ENCODE data around the gene CCDC102A. TPM values are rescaled to one million over a fixed set of nuclear protein-coding genes. Genes with fewer than 3 reads are reported as not detected.

CCDC102A gene
- total and polyA plus RNA-seq, 10 of the 15 experiments (the other 5 are each of a cell fraction or from before 2014, with no cell fraction given): 0.03 to 5.9 (median 2.4) TPM

DNA sequence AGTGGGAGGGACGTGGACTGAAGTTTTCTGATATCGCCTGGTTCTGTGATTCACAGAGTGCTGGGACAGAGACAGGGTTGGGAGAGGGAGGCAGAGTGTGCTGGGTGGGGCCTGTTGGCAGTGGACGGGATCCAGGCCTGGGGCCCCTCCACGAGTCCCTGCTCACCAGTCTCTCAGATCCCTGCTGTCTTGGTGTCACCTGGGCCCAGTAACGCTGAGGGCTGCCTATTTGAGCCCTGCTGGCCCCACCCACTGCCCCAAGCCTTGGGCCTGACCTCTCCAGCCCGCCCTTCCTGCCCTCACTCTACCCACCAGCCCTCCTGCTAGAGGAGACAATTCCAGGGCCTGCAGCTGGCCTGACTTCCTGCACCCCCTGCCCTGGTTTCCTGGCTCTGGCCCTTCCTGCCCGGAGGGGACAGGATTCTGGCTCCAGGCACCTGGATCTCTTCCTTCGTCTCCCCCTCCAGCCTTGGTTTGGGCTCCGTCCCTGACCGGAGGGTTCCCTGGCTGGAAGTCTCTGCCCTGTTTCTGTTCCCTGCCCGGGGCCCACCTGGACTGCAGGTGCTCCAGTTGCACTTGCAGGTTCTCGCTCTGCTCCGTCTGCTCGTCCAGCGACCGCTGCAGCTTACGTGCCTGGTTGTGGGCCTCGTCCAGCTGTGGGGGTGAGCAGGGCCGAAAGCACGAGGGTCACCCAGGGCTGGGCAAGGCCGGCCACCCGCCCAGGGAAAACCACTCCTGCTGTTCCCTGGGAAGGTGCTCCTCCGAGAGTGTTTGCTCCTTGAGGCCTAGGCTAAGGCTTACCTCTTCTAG lies 21.4 kb downstream of the CCDC102A start:
- DNase-seq (ENCODE audit: low read depth, low spot score): no peak
- H3K9ac ChIP-seq (ENCODE audit: control insufficient read depth, insufficient read depth, low read length): no peak overlapping the region
- POLR2A ChIA-PET: no interaction called here

More for the DNA sequence above, 21.4 kb downstream of the CCDC102A start:
- no peak overlapping the region for H3K4me3 ChIP-seq
- H3K9me3 ChIP-seq (replicated peaks; ENCODE audit: control insufficient read depth, insufficient read depth, low read length): no peaks in the 10 kb centered on the region
- H3K36me3 ChIP-seq (ENCODE audit: control insufficient read depth in 2 of 2, insufficient read depth in 2 of 2, low read length in 1 of 2): peaks cover 0 to 3% of the 10 kb centered on the region in 2 experiments; a peak in 2 of 4 replicates
- ChIA-PET CTCF (interaction anchor here (0.9 to 1.6 kb wide), 4 partner anchors 8 to 96 kb away, joined by 3 to 8 read pairs (median 4); no protein-coding TSS in a partner anchor), SMC1A (ENCODE audit: uncharacterized antibody, unreplicated experiment) (interaction anchor here (0.6 to 1.3 kb wide), 3 partner anchors 28 to 95 kb away, joined by 3 to 6 read pairs (median 3); no protein-coding TSS in a partner anchor), RAD21 (ENCODE audit: unreplicated experiment) (interaction anchor here (1.2 kb wide), 1 partner anchor 95 kb away, joined by 3 read pairs; no protein-coding TSS in a partner anchor)
- TF ChIP-seq RFX5 (IDR thresholded peaks at IDR 0.05; ENCODE audit: low read depth, low read length) (no peak), WRNIP1 (IDR thresholded peaks at IDR 0.05; ENCODE audit: borderline replicate concordance, low read depth, low read length) (no peak), MXI1 (IDR thresholded peaks at IDR 0.05; ENCODE audit: low read depth, low read length) (no peak), ATF7 (IDR thresholded peaks at IDR 0.05; ENCODE audit: low read depth) (no peak), ZNF622 (IDR thresholded peaks at IDR 0.05) (no peak)
- TF ChIP-seq, protein P1, sequence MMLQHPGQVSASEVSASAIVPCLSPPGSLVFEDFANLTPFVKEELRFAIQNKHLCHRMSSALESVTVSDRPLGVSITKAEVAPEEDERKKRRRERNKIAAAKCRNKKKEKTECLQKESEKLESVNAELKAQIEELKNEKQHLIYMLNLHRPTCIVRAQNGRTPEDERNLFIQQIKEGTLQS (IDR thresholded peaks at IDR 0.05; ENCODE audit: borderline replicate concordance, extremely low read depth, low read depth, low read length): no peak
- TF ChIP-seq, protein P2, sequence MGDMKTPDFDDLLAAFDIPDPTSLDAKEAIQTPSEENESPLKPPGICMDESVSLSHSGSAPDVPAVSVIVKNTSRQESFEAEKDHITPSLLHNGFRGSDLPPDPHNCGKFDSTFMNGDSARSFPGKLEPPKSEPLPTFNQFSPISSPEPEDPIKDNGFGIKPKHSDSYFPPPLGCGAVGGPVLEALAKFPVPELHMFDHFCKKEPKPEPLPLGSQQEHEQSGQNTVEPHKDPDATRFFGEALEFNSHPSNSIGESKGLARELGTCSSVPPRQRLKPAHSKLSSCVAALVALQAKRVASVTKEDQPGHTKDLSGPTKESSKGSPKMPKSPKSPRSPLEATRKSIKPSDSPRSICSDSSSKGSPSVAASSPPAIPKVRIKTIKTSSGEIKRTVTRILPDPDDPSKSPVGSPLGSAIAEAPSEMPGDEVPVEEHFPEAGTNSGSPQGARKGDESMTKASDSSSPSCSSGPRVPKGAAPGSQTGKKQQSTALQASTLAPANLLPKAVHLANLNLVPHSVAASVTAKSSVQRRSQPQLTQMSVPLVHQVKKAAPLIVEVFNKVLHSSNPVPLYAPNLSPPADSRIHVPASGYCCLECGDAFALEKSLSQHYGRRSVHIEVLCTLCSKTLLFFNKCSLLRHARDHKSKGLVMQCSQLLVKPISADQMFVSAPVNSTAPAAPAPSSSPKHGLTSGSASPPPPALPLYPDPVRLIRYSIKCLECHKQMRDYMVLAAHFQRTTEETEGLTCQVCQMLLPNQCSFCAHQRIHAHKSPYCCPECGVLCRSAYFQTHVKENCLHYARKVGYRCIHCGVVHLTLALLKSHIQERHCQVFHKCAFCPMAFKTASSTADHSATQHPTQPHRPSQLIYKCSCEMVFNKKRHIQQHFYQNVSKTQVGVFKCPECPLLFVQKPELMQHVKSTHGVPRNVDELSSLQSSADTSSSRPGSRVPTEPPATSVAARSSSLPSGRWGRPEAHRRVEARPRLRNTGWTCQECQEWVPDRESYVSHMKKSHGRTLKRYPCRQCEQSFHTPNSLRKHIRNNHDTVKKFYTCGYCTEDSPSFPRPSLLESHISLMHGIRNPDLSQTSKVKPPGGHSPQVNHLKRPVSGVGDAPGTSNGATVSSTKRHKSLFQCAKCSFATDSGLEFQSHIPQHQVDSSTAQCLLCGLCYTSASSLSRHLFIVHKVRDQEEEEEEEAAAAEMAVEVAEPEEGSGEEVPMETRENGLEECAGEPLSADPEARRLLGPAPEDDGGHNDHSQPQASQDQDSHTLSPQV (IDR thresholded peaks at IDR 0.05): no peak
- TF ChIP-seq, protein P3, sequence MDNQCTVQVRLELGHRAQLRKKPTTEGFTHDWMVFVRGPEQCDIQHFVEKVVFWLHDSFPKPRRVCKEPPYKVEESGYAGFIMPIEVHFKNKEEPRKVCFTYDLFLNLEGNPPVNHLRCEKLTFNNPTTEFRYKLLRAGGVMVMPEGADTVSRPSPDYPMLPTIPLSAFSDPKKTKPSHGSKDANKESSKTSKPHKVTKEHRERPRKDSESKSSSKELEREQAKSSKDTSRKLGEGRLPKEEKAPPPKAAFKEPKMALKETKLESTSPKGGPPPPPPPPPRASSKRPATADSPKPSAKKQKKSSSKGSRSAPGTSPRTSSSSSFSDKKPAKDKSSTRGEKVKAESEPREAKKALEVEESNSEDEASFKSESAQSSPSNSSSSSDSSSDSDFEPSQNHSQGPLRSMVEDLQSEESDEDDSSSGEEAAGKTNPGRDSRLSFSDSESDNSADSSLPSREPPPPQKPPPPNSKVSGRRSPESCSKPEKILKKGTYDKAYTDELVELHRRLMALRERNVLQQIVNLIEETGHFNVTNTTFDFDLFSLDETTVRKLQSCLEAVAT (IDR thresholded peaks at IDR 0.05): no peak
- TF ChIP-seq, protein P4, sequence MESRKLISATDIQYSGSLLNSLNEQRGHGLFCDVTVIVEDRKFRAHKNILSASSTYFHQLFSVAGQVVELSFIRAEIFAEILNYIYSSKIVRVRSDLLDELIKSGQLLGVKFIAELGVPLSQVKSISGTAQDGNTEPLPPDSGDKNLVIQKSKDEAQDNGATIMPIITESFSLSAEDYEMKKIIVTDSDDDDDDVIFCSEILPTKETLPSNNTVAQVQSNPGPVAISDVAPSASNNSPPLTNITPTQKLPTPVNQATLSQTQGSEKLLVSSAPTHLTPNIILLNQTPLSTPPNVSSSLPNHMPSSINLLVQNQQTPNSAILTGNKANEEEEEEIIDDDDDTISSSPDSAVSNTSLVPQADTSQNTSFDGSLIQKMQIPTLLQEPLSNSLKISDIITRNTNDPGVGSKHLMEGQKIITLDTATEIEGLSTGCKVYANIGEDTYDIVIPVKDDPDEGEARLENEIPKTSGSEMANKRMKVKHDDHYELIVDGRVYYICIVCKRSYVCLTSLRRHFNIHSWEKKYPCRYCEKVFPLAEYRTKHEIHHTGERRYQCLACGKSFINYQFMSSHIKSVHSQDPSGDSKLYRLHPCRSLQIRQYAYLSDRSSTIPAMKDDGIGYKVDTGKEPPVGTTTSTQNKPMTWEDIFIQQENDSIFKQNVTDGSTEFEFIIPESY (IDR thresholded peaks at IDR 0.05): no peak
- H4K20me1 ChIP-seq (ENCODE audit: control insufficient read depth, insufficient read depth): no peaks in the 10 kb centered on the region; the same call in 1 of the 2 replicates
- no TSS peak for BruUV-seq (replicated peaks)
- H2AFZ ChIP-seq (ENCODE audit: control insufficient read depth, low read depth, low read length): no peak overlapping the region
- H3K4me2 ChIP-seq (ENCODE audit: control insufficient read depth, insufficient read depth): no peak overlapping the region
- H3K4me1 ChIP-seq (ENCODE audit: control insufficient read depth, insufficient read depth, low read length): peaks cover 3% of the 10 kb centered on the region; the same call in 1 of the 2 replicates
- ATAC-seq (no peak), FAIRE-seq (no peak)
- H3K27me3 ChIP-seq (replicated peaks in 1 of 2; ENCODE audit: control insufficient read depth in 2 of 2, insufficient read depth in 2 of 2, low read length in 1 of 2): no peaks in the 10 kb centered on the region
- intact Hi-C loops (cut with micrococcal nuclease; ENCODE audit: unreplicated experiment): loop anchor here (5.0 kb wide), 1 partner anchor 53 kb away; the partner anchor contains the start of gene POLR2C
- 78% methylated on average over 21 of the region's 23 CpGs for WGBS (ENCODE audit: insufficient coverage, insufficient replicate concordance, low lambda C conversion rate, missing lambda C conversion rate)
- in situ Hi-C loops (cut with MboI): loop anchor here (5.0 kb wide), 2 partner anchors 98 to 213 kb away; no protein-coding TSS in a partner anchor
- no peaks in the 10 kb centered on the region for H3K79me2 ChIP-seq (ENCODE audit: control insufficient read depth, insufficient read depth, low read length)
- no peak overlapping the region for H3K27ac ChIP-seq (ENCODE audit: control insufficient read depth, insufficient read depth)

Data from GM12878 (cell line).